ENCODE data around the gene NLE1. TPM values are rescaled to one million over a fixed set of nuclear protein-coding genes. Genes with fewer than 3 reads are reported as not detected.

NLE1 gene
- total and polyA plus RNA-seq, 2 experiments from 2014 or later, result 3.9 to 12.7 TPM

DNA sequence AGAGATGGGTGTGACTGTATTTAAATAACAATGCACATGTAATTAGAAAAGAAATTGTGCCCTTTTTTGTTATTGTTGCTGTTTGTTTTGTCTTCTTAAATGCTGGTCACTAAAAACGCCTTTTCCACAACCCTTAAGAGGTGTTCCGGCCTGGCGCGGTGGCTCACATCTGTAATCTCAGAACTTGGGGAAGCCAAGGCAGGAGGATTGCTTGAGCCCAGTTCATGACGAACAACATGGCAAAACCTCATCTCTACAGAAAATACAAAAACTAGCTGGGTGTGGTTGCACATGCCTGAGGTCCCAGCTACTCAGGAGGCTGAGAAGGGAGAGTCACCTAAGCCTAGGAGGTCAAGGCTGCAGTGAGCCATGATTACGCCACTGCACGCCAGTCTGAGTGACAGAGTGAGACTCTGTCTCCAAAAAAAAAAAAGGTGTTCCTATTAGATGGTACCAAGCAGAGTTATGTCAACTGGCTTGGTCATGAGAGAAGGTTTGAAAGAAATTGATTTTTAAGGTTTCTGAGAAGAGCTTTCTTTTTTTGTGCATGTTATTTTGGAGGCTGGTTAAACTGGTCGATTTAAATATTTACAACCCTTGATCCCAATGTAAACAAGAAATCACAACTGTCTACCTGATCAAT, 55.1 kb downstream of the NLE1 start:
- Histone ChIP-seq H4K20me1 (ENCODE audit: insufficient read depth, poor library complexity, severe bottlenecking) (no peaks in the 10 kb centered on the region), H3K4me2 (peak overlapping the region; percentile 85), H2AFZ (no peak overlapping the region), H3K27ac (peak overlapping the region; percentile 98), H3K27me3 (no peaks in the 10 kb centered on the region), H3K9me3 (ENCODE audit: low read depth) (no peaks in the 10 kb centered on the region), H3K79me2 (peaks cover 50% of the 10 kb centered on the region), H3K4me1 (ENCODE audit: insufficient read depth) (peaks cover 7% of the 10 kb centered on the region), H3K9me2 (replicated peaks; ENCODE audit: insufficient read depth) (no peaks in the 10 kb centered on the region), H3K36me3 (replicated peaks; ENCODE audit: insufficient read depth, low read depth) (no peaks in the 10 kb centered on the region), H3K4me3 (no peak overlapping the region)
- no peak for TF ChIP-seq EZH2 (IDR thresholded peaks at IDR 0.05; ENCODE audit: borderline replicate concordance)
- TF ChIP-seq, protein P1, sequence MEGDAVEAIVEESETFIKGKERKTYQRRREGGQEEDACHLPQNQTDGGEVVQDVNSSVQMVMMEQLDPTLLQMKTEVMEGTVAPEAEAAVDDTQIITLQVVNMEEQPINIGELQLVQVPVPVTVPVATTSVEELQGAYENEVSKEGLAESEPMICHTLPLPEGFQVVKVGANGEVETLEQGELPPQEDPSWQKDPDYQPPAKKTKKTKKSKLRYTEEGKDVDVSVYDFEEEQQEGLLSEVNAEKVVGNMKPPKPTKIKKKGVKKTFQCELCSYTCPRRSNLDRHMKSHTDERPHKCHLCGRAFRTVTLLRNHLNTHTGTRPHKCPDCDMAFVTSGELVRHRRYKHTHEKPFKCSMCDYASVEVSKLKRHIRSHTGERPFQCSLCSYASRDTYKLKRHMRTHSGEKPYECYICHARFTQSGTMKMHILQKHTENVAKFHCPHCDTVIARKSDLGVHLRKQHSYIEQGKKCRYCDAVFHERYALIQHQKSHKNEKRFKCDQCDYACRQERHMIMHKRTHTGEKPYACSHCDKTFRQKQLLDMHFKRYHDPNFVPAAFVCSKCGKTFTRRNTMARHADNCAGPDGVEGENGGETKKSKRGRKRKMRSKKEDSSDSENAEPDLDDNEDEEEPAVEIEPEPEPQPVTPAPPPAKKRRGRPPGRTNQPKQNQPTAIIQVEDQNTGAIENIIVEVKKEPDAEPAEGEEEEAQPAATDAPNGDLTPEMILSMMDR (IDR thresholded peaks at IDR 0.05; ENCODE audit: poor library complexity), result no peak
- no peak for TF ChIP-seq EZH2phosphoT487 (IDR thresholded peaks at IDR 0.05; ENCODE audit: low read depth, severe bottlenecking, unreplicated experiment)
- WGBS (ENCODE audit: low lambda C conversion rate, missing lambda C conversion rate), result 89% methylated on average over 8 of the region's 8 CpGs
- peak; percentile 15 for DNase-seq (ENCODE audit: low spot score)

GRCh38 chr17:35086164-35086563, 55.9 kb downstream of the NLE1 start:
- H2AFZ ChIP-seq, result no peak overlapping the region
- no peak for DNase-seq (ENCODE audit: low spot score)
- peaks cover 59% of the 10 kb centered on the region for H3K79me2 ChIP-seq
- peak overlapping the region; percentile 98 for H3K27ac ChIP-seq
- H3K9me2 ChIP-seq (replicated peaks; ENCODE audit: insufficient read depth), result no peaks in the 10 kb centered on the region
- no peaks in the 10 kb centered on the region for H3K36me3 ChIP-seq (replicated peaks; ENCODE audit: insufficient read depth, low read depth)
- 96% methylated on average over 8 of the region's 8 CpGs for WGBS (ENCODE audit: low lambda C conversion rate, missing lambda C conversion rate)
- no peak for TF ChIP-seq EZH2phosphoT487 (IDR thresholded peaks at IDR 0.05; ENCODE audit: low read depth, severe bottlenecking, unreplicated experiment)
- TF ChIP-seq EZH2 (IDR thresholded peaks at IDR 0.05; ENCODE audit: borderline replicate concordance), result no peak
- TF ChIP-seq, protein P1 (IDR thresholded peaks at IDR 0.05; ENCODE audit: poor library complexity), result no peak
- H3K9me3 ChIP-seq (ENCODE audit: low read depth), result no peaks in the 10 kb centered on the region
- no peak overlapping the region for H3K4me3 ChIP-seq
- H3K27me3 ChIP-seq, result no peaks in the 10 kb centered on the region
- peak overlapping the region; percentile 85 for H3K4me2 ChIP-seq
- H3K4me1 ChIP-seq (ENCODE audit: insufficient read depth), result peaks cover 14% of the 10 kb centered on the region
- no peaks in the 10 kb centered on the region for H4K20me1 ChIP-seq (ENCODE audit: insufficient read depth, poor library complexity, severe bottlenecking)

- H4K20me1 ChIP-seq (ENCODE audit: insufficient read depth, poor library complexity, severe bottlenecking), result no peaks in the 10 kb centered on the region
- H3K9me2 ChIP-seq (replicated peaks; ENCODE audit: insufficient read depth), result no peaks in the 10 kb centered on the region
- TF ChIP-seq, protein P1 (IDR thresholded peaks at IDR 0.05; ENCODE audit: poor library complexity), result no peak
- TF ChIP-seq EZH2phosphoT487 (IDR thresholded peaks at IDR 0.05; ENCODE audit: low read depth, severe bottlenecking, unreplicated experiment) (no peak), EZH2 (IDR thresholded peaks at IDR 0.05; ENCODE audit: borderline replicate concordance) (no peak)
- peaks cover 67% of the 10 kb centered on the region for H3K79me2 ChIP-seq
- H3K4me1 ChIP-seq (ENCODE audit: insufficient read depth), result peaks cover 14% of the 10 kb centered on the region
- H3K4me3 ChIP-seq, result no peak overlapping the region
- no peak overlapping the region for H3K4me2 ChIP-seq
- no peak overlapping the region for H2AFZ ChIP-seq
- H3K9me3 ChIP-seq (ENCODE audit: low read depth), result no peaks in the 10 kb centered on the region
- no peaks in the 10 kb centered on the region for H3K27me3 ChIP-seq
- WGBS (ENCODE audit: low lambda C conversion rate, missing lambda C conversion rate), result 62% methylated on average over 2 of the region's 2 CpGs
- DNase-seq (ENCODE audit: low spot score), result peak; percentile 47
- H3K27ac ChIP-seq, result peak overlapping the region; percentile 98
- no peaks in the 10 kb centered on the region for H3K36me3 ChIP-seq (replicated peaks; ENCODE audit: insufficient read depth, low read depth)
Observed at GRCh38 chr17:35084987-35085386, 57.1 kb downstream of the NLE1 start.
